ENCODE results near the gene CDKAL1.
A peak's percentile ranks its signal among the peaks of the same experiment; 100 is the strongest.

Gene CDKAL1

DNA sequence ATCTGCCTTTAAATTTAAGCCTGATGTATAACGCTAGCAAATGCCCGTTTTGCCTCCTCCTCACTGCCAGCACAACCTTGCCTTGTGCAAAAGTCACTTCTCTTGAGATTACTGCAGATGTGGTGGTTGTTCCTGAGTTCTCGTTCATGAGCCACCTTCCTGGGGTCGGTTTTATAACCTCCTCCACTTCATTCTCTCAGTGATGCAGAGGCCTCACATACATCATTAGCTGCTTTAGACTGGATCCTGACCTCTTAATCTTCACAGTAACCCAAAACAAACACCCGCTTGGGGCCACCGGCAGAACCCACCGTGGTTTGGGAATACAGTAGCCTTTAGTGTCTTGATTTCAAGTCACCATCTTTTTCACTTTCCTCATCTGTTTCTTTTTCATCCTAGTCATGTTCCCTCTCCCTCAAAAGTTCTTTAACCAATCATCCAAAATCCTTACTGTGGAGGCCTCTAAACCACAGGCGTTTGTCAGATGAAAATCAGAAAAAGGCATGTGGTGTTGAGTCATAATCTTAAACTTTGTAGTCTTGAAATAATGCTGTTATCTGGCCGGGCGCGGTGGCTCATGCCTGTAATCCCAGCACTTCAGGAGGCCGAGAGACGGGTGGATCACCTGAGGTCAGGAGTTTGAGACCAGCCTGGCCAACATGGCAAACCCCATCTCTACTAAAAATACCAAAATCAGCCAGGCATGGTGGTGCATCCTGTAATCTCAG lies 629.0 kb downstream of the CDKAL1 start:
- TF ChIP-seq, protein P1, sequence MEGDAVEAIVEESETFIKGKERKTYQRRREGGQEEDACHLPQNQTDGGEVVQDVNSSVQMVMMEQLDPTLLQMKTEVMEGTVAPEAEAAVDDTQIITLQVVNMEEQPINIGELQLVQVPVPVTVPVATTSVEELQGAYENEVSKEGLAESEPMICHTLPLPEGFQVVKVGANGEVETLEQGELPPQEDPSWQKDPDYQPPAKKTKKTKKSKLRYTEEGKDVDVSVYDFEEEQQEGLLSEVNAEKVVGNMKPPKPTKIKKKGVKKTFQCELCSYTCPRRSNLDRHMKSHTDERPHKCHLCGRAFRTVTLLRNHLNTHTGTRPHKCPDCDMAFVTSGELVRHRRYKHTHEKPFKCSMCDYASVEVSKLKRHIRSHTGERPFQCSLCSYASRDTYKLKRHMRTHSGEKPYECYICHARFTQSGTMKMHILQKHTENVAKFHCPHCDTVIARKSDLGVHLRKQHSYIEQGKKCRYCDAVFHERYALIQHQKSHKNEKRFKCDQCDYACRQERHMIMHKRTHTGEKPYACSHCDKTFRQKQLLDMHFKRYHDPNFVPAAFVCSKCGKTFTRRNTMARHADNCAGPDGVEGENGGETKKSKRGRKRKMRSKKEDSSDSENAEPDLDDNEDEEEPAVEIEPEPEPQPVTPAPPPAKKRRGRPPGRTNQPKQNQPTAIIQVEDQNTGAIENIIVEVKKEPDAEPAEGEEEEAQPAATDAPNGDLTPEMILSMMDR (IDR thresholded peaks at IDR 0.05; ENCODE audit: low read length, missing control alignments), result no peak
- no peak overlapping the region for H3K4me3 ChIP-seq (replicated peaks; ENCODE audit: low read depth, low read length)
- DNase-seq (ENCODE audit: low read depth), result peak; percentile 48

DNA sequence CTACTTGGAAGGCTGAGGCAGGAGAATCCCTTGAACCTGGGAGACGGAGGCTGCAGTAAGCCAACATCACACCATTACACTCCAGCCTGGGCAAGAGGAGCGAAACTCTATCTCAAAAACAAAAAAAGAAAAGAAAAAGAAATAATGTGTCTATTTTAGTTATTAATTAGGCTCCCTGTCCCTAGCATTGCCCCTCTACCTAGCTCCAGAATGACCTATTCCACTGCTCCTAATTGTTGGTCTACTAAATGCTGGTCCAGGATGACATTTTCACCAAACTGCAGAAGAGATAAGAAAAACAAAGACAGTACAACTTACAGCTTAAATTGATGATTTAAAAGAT lies 629.6 kb downstream of the CDKAL1 start:
- TF ChIP-seq, protein P1 (IDR thresholded peaks at IDR 0.05; ENCODE audit: low read length, missing control alignments), result no peak
- no peak overlapping the region for H3K4me3 ChIP-seq (replicated peaks; ENCODE audit: low read depth, low read length)
- DNase-seq (ENCODE audit: low read depth), result no peak

DNA sequence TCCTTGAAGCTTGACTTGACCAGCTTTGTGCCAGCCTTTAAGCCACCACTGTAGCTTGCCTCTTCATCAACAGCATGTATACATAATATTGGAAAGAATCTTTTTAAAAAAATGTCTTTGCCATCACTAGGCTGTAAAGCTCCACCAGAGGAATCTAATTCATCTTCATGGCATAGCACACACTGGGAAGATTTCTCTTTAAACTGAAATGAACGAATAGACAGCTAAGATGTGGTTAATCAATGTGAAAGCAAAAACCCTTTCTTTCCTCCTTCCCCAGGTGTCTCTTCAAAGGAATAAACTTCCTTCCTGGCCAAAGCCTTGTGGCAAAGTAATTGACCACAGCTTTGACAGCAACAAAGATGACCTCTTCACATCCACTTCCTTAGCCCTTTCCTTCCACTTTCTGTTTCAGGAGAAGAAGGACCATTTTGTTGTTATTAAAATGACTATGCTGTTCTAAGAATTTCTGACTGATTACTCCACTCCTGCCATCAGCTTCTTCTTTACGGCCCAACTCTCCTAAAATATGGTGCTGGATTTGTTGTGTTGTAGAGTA lies 630.6 kb downstream of the CDKAL1 start:
- TF ChIP-seq, protein P1 (IDR thresholded peaks at IDR 0.05; ENCODE audit: low read length, missing control alignments), result no peak
- peak; percentile 9 for DNase-seq (ENCODE audit: low read depth)
- no peak overlapping the region for H3K4me3 ChIP-seq (replicated peaks; ENCODE audit: low read depth, low read length)

DNA sequence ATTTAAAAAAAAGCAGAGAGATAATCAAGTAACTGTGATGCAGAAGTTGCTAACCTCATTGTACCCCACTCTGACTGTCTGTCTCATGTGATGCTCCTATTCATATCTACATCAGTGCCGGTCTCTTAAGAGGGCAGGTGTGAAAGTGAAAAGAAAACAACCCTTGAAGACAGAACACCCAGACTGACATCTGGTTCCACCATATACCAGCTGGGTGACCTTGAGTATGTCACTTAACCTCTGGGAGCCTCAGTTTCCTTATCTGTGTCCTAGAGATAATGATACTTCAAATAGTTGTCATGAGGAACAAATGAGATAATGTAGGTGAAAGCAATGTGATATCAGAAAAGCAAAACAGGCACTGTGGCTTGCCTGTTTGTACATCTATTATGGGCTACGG lies 632.5 kb downstream of the CDKAL1 start:
- TF ChIP-seq, protein P1 (IDR thresholded peaks at IDR 0.05; ENCODE audit: low read length, missing control alignments), result no peak
- no peak for DNase-seq (ENCODE audit: low read depth)
- no peak overlapping the region for H3K4me3 ChIP-seq (replicated peaks; ENCODE audit: low read depth, low read length)

DNA sequence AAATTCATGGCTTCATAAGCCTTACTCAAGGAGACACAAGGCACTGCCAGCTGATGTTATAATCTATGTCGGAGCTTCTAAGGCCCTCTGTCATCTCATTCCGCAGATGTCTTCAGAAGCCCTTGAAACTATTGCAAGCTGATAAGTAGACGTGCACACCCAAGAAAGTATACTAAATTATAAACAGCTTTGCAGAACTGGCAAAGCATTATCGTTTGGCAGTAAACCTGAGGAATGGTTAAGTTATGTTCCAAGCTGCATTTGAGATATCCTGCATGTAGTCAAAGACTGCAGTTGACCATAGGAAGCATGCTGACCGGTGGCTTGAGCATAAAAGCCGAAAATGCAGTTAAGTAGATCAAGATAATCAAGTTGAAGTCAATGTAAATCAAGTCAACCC lies 633.5 kb downstream of the CDKAL1 start:
- TF ChIP-seq, protein P1 (IDR thresholded peaks at IDR 0.05; ENCODE audit: low read length, missing control alignments), result no peak
- H3K4me3 ChIP-seq (replicated peaks; ENCODE audit: low read depth, low read length), result no peak overlapping the region

DNA sequence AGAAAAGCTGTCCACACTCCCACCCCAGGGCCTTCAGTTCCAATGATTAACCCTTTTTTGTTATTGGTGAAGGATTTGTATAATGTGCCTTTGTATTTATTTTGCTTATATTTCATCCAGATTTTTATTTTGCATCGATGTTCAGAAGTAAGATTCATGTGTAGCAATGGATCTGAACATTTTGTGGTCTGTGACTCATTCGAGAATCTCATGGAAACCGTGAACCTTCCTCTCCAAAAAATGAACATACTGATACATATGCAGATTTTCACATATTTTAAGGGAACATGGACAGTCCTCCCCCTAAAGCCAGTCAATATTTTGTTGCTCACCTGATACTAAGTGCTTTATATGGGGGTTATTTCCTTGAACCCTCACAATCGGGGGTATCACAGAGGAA lies 637.5 kb downstream of the CDKAL1 start:
- TF ChIP-seq, protein P1 (IDR thresholded peaks at IDR 0.05; ENCODE audit: low read length, missing control alignments), result no peak
- peak; percentile 11 for DNase-seq (ENCODE audit: low read depth)
- H3K4me3 ChIP-seq (replicated peaks; ENCODE audit: low read depth, low read length), result no peak overlapping the region

More for the DNA sequence above, 633.5 kb downstream of the CDKAL1 start:
- DNase-seq (ENCODE audit: low read depth), result no peak

DNA sequence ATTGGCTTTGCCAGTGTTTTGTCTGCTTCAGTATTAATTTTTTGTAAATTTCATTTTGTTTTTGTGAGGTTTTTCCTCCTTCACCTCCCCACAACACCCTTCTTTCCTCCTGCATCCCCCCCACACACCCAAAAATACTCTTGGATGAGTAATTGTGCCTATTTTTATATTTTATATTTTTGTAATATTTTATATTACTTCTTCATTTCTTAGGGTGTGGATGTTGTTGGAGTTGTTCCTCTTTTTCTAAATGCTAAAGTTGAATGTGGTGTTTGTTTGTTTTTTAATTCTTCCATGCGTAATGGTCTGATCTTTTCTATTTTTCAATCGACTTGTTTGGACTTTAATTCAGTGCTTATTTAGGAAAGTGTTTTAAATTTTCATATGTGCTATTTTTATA lies 638.8 kb downstream of the CDKAL1 start:
- no peak overlapping the region for H3K4me3 ChIP-seq (replicated peaks; ENCODE audit: low read depth, low read length)
- DNase-seq (ENCODE audit: low read depth), result no peak
- TF ChIP-seq, protein P1 (IDR thresholded peaks at IDR 0.05; ENCODE audit: low read length, missing control alignments), result no peak
